ENCODE results near the gene ARHGAP6. TPM values are rescaled to one million over a fixed set of nuclear protein-coding genes. Genes with fewer than 3 reads are reported as not detected.

The ARHGAP6 gene
- total and polyA plus RNA-seq, 2 of the 4 experiments (the other 2 are of a cell fraction): 1.4 to 1.8 TPM

DNA sequence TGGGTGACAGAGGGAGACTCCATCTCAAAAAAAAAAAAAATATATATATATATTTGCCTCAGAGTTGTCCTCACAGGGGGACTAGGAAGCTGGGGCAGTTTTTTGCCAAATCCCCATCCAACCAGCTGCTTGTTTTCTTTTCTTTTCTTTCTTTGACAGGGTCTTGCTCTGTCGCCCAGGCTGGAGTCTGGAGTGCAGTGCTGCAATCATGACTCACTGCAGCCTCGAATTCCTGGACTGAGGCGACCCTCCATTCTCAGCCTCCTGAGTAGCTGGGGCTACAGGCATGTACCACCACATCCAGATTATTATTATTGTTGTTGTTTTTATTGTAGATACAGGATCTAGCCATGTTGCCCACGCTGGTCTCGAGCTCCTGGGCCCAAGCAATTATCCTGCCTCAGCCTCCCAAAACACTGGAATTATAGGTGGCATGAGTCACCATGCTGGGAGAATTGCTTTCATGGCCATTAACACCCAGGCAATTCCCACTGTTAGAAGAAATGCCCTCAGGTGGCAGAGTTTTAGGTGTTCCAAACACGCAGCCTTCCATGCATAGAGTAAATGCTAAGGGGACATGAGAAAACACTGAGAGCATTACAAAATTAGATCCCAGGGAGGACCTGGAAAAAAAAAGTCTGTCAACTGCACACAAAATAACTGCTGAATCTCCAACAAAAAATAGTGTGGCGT lies 98.0 kb downstream of the ARHGAP6 start:
- Histone ChIP-seq H3K27me3 (ENCODE audit: control insufficient read depth, insufficient read depth, low read length) (no peaks in the 10 kb centered on the region), H3K14ac (replicated peaks; ENCODE audit: low read depth, low read length) (no peak overlapping the region), H3K9me1 (ENCODE audit: insufficient read depth, low read length) (no peaks in the 10 kb centered on the region), H2AK5ac (ENCODE audit: low read depth, low read length) (no peak overlapping the region), H4K91ac (ENCODE audit: insufficient read depth, low read depth, low read length) (no peak overlapping the region), H2BK5ac (ENCODE audit: low read depth, low read length, poor library complexity, severe bottlenecking) (no peak overlapping the region), H4K20me1 (ENCODE audit: insufficient read depth, low read length) (no peaks in the 10 kb centered on the region), H3K9ac (ENCODE audit: low read depth, low read length) (no peak overlapping the region), H2AFZ (replicated peaks; ENCODE audit: low read length, poor library complexity) (no peak overlapping the region), H3K4ac (ENCODE audit: low read depth, low read length) (no peak overlapping the region), H3K4me1 (ENCODE audit: control insufficient read depth, insufficient read depth, low read length) (no peaks in the 10 kb centered on the region), H3K27ac (ENCODE audit: insufficient read depth, low read length) (no peak overlapping the region), H2AK9ac (replicated peaks; ENCODE audit: low read depth, low read length, poor library complexity) (no peak overlapping the region), H2BK20ac (ENCODE audit: low read depth, low read length) (no peak overlapping the region), H3K18ac (ENCODE audit: low read depth, low read length) (no peak overlapping the region), H4K5ac (ENCODE audit: low read depth, low read length) (no peak overlapping the region), H3K4me3 (ENCODE audit: insufficient read depth, low read depth, low read length) (no peak overlapping the region), H3K36me3 (ENCODE audit: control insufficient read depth, insufficient read depth, low read length) (no peaks in the 10 kb centered on the region), H3K79me1 (ENCODE audit: low read depth in 1 of 2, low read length in 2 of 2) (no peaks in the 10 kb centered on the region), H2BK15ac (ENCODE audit: low read depth, low read length) (no peak overlapping the region), H3K9me3 (ENCODE audit: control insufficient read depth, insufficient read depth, low read length) (no peaks in the 10 kb centered on the region), H3K56ac (ENCODE audit: extremely low read depth, insufficient read depth, low read length) (no peak overlapping the region), H2BK120ac (ENCODE audit: low read depth, low read length) (no peak overlapping the region), H3K4me2 (ENCODE audit: low read depth, low read length) (no peak overlapping the region), H4K8ac (ENCODE audit: low read depth in 2 of 2, low read length in 2 of 2) (no peak overlapping the region), H3K23ac (ENCODE audit: low read depth, low read length) (no peak overlapping the region)
- ATAC-seq (ENCODE audit: low read depth) (no peak), DNase-seq (no peak)
- no CpG with 5 or more reads among the region's 7 CpGs for WGBS, 2 experiments (ENCODE audit: extremely low coverage in 2 of 2, insufficient read length in 1 of 2)
- intact Hi-C loops (cut with micrococcal nuclease): no loop called here
- POLR2A ChIA-PET (ENCODE audit: unreplicated experiment): no interaction called here
- CTCF ChIA-PET: no interaction called here
- in situ Hi-C loops (cut with MboI; ENCODE audit: low sequenced_read_pairs): no loop called here
- dilution Hi-C loops (cut with HindIII; ENCODE audit: low sequenced_read_pairs, unreplicated experiment): no loop called here
- BruUV-seq (replicated peaks): no TSS peak
- TF ChIP-seq SMC3 (IDR thresholded peaks at IDR 0.05; ENCODE audit: low read depth, low read length) (no peak), CHD1 (IDR thresholded peaks at IDR 0.05; ENCODE audit: low read depth, low read length) (no peak), ELK1 (IDR thresholded peaks at IDR 0.05; ENCODE audit: borderline replicate concordance, low read depth, low read length) (no peak), RAD21 (IDR thresholded peaks at IDR 0.05; ENCODE audit: low read length) (no peak), CEBPB (IDR thresholded peaks at IDR 0.05; ENCODE audit: low read depth, low read length) (no peak), BHLHE40 (IDR thresholded peaks at IDR 0.05; ENCODE audit: low read depth, low read length) (no peak), MXI1 (IDR thresholded peaks at IDR 0.05; ENCODE audit: borderline replicate concordance, low read depth, low read length) (no peak), RFX5 (IDR thresholded peaks at IDR 0.05; ENCODE audit: low read depth, low read length) (no peak), NFE2L2 (IDR thresholded peaks at IDR 0.05; ENCODE audit: low read depth, low read length) (no peak), MAFK (IDR thresholded peaks at IDR 0.05; ENCODE audit: low read depth, low read length) (no peak), FOS (IDR thresholded peaks at IDR 0.05; ENCODE audit: low read depth, low read length) (no peak), POLR2A (IDR thresholded peaks at IDR 0.05; ENCODE audit: low read depth, low read length) (no peak), MAZ (IDR thresholded peaks at IDR 0.05; ENCODE audit: borderline replicate concordance, low read depth, low read length) (no peak), RCOR1 (IDR thresholded peaks at IDR 0.05; ENCODE audit: insufficient replicate concordance, low read length) (no peak)
- TF ChIP-seq, protein P1, sequence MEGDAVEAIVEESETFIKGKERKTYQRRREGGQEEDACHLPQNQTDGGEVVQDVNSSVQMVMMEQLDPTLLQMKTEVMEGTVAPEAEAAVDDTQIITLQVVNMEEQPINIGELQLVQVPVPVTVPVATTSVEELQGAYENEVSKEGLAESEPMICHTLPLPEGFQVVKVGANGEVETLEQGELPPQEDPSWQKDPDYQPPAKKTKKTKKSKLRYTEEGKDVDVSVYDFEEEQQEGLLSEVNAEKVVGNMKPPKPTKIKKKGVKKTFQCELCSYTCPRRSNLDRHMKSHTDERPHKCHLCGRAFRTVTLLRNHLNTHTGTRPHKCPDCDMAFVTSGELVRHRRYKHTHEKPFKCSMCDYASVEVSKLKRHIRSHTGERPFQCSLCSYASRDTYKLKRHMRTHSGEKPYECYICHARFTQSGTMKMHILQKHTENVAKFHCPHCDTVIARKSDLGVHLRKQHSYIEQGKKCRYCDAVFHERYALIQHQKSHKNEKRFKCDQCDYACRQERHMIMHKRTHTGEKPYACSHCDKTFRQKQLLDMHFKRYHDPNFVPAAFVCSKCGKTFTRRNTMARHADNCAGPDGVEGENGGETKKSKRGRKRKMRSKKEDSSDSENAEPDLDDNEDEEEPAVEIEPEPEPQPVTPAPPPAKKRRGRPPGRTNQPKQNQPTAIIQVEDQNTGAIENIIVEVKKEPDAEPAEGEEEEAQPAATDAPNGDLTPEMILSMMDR (conservative IDR thresholded peaks at IDR 0.05; ENCODE audit: low read depth, low read length): no peak
- TF ChIP-seq, protein P2, sequence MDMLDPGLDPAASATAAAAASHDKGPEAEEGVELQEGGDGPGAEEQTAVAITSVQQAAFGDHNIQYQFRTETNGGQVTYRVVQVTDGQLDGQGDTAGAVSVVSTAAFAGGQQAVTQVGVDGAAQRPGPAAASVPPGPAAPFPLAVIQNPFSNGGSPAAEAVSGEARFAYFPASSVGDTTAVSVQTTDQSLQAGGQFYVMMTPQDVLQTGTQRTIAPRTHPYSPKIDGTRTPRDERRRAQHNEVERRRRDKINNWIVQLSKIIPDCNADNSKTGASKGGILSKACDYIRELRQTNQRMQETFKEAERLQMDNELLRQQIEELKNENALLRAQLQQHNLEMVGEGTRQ (IDR thresholded peaks at IDR 0.05; ENCODE audit: low read depth, low read length): no peak
